Body of pancreas (tissue), 4 donors: ENCODE measurements around the gene BRCA1. TPM values are rescaled to one million over a fixed set of nuclear protein-coding genes. Genes with fewer than 3 reads are reported as not detected.

ENCODE experiments used
- ATAC-seq: fragments of 150-250 bp; one replicate; pipeline ENCODE4 v1.9.1; 2016
- DNase-seq, 4 donors: peaks; one replicate each; pipeline ENCODE4 v3.0.0-alpha.2; 2019
- H3K27ac ChIP-seq, 4 donors: fragments of 200-600 bp; sonication (generic); 1 replicate in 3 of 4; 2 replicates in 1 of 4; pipeline versions ENCODE4 v1.5.1 to v1.6.1; 2016 to 2019; ENCODE audit warnings: mild to moderate bottlenecking in 1 of 4, mixed read lengths in 1 of 4, moderate library complexity in 1 of 4
- H3K27me3 ChIP-seq, 2 donors: fragments of 200-600 bp; sonication (generic); one replicate each; pipeline ENCODE4 v1.6.0; 2016; ENCODE audit warnings: mild to moderate bottlenecking in 1 of 2
- H3K36me3 ChIP-seq, 2 donors: fragments of 200-600 bp; sonication (generic); replicated peaks in 1 of 2; 2 replicates each; pipeline ENCODE4 v1.5.1; 2016; ENCODE audit warnings: low read depth in 2 of 2; ENCODE audit not compliant: insufficient read depth in 1 of 2
- H3K4me1 ChIP-seq: fragments of 200-600 bp; sonication (generic); one replicate; pipeline ENCODE4 v1.6.0; 2016
- H3K4me3 ChIP-seq, 2 donors: fragments of 200-600 bp; sonication (generic); 1 replicate in 1 of 2; 2 replicates in 1 of 2; pipeline ENCODE4 v1.5.1; 2016 to 2019
- H3K9me3 ChIP-seq, 3 donors: fragments of 200-600 bp; sonication (generic); 1 replicate in 2 of 3; 2 replicates in 1 of 3; pipeline ENCODE4 v1.5.1; 2016
- POLR2A ChIP-seq, 3 donors: fragments of 450-650 bp; IDR thresholded peaks; one replicate each; pipeline ENCODE4 v1.6.1; 2016; ENCODE audit warnings: antibody characterized with exemption in 3 of 3, mild to moderate bottlenecking in 2 of 3
- WGBS, 2 donors: methylation state at CpG; one replicate each; pipeline ENCODE4 v1.1.5; 2017; 5-methylcytosine and 5-hydroxymethylcytosine counted together
- intact Hi-C: fragments of 100-400 bp; cut with DNase I; formaldehyde crosslinking; loops from one replicate; pipeline ENCODE4 v1.15.1; 2023
- total RNA-seq, 2 donors: library from RNA; depleted of rRNA; stranded (reverse); fragments of >200 nt; gene quantifications; one replicate each; pipeline ENCODE4 v1.1.0, GENCODE V29; 2016
- TF ChIP-seq, protein P1 (sequence below), 7 experiments: fragments of 450-650 bp in 4 of 7; fragments of 200-600 bp in 3 of 7; sonication (generic) in 3 of 7; IDR thresholded peaks; one replicate each; pipeline ENCODE4 v1.5.1; 2016 to 2019; ENCODE audit warnings: antibody characterized with exemption in 7 of 7

BRCA1 gene
- total RNA-seq, 2 donors from 2014 or later, result 2.6 to 7.6 TPM

DNA sequence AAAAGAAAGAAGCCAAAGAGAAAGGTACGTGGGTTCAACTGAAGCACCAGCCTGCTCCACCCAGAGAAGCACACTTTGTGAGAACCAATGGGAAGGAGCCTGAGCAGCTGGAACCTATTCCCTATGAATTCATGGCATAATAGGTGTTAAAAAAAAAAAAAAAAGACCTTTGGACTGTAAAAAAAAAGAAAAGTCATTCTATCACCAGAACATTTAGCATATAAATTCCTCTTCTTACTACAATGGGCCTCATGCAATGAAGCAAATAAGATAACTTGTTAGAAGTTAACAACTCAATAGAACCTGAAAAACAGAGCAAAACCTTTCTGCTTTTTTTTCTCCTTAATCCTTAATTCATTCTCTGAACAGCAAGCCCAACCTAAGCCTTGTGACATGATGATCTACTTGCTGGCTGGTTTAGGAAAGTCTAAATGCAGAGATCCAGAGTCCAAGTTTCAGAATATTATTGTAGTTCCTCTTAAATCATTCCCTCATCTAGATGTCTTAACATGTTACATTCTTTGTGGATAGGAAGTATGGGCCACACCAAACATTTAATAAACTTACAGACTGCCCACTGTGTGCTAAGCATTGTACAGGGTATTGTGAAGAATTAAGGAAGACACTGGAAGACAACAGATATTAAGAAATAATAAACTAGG lies 45.4 kb downstream of the BRCA1 start:
- Histone ChIP-seq H3K4me3 (no peak overlapping the region), H3K27ac (no peak overlapping the region), H3K27me3 (no peaks in the 10 kb centered on the region), H3K9me3 (no peaks in the 10 kb centered on the region), H3K36me3 (no peaks in the 10 kb centered on the region), H3K4me1 (peaks cover 10% of the 10 kb centered on the region)
- 75 to 76% methylated on average over 1 of the region's 1 CpG for WGBS, 2 donors
- intact Hi-C loops, result no loop called here
- TF ChIP-seq POLR2A (IDR thresholded peaks at IDR 0.05), result no peak
- TF ChIP-seq, protein P1, sequence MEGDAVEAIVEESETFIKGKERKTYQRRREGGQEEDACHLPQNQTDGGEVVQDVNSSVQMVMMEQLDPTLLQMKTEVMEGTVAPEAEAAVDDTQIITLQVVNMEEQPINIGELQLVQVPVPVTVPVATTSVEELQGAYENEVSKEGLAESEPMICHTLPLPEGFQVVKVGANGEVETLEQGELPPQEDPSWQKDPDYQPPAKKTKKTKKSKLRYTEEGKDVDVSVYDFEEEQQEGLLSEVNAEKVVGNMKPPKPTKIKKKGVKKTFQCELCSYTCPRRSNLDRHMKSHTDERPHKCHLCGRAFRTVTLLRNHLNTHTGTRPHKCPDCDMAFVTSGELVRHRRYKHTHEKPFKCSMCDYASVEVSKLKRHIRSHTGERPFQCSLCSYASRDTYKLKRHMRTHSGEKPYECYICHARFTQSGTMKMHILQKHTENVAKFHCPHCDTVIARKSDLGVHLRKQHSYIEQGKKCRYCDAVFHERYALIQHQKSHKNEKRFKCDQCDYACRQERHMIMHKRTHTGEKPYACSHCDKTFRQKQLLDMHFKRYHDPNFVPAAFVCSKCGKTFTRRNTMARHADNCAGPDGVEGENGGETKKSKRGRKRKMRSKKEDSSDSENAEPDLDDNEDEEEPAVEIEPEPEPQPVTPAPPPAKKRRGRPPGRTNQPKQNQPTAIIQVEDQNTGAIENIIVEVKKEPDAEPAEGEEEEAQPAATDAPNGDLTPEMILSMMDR (IDR thresholded peaks at IDR 0.05), result no peak
- DNase-seq, result no peak
- no peak for ATAC-seq

GRCh38 chr17:43074869-43075268 lies 50.3 kb downstream of the BRCA1 start:
- Histone ChIP-seq H3K27me3 (no peaks in the 10 kb centered on the region), H3K4me1 (no peaks in the 10 kb centered on the region), H3K9me3 (no peaks in the 10 kb centered on the region), H3K4me3 (no peak overlapping the region), H3K36me3 (no peaks in the 10 kb centered on the region), H3K27ac (no peak overlapping the region)
- intact Hi-C loops, result no loop called here
- TF ChIP-seq, protein P1 (IDR thresholded peaks at IDR 0.05), result no peak
- TF ChIP-seq POLR2A (IDR thresholded peaks at IDR 0.05), result no peak
- no peak for ATAC-seq
- WGBS, 2 donors, result 93 to 99% methylated on average over 4 of the region's 4 CpGs
- DNase-seq, result no peak

DNA sequence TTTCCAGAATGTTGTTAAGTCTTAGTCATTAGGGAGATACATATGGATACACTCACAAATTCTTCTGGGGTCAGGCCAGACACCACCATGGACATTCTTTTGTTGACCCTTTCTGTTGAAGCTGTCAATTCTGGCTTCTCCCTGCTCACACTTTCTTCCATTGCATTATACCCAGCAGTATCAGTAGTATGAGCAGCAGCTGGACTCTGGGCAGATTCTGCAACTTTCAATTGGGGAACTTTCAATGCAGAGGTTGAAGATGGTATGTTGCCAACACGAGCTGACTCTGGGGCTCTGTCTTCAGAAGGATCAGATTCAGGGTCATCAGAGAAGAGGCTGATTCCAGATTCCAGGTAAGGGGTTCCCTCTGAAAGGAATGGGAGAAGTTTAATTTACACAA lies 54.3 kb downstream of the BRCA1 start:
- Histone ChIP-seq H3K9me3 (no peaks in the 10 kb centered on the region), H3K4me1 (no peaks in the 10 kb centered on the region), H3K27me3 (no peaks in the 10 kb centered on the region), H3K27ac (no peak overlapping the region), H3K4me3 (no peak overlapping the region), H3K36me3 (no peaks in the 10 kb centered on the region)
- TF ChIP-seq, protein P1 (IDR thresholded peaks at IDR 0.05), result no peak
- no peak for TF ChIP-seq POLR2A (IDR thresholded peaks at IDR 0.05)
- intact Hi-C loops, result no loop called here
- ATAC-seq, result no peak
- DNase-seq, result no peak
- 41 to 81% methylated on average over 1 of the region's 1 CpG for WGBS, 2 donors

- intact Hi-C loops, result no loop called here
Measured at GRCh38 chr17:43070257-43070656, 54.9 kb downstream of the BRCA1 start.

More at GRCh38 chr17:43070257-43070656, 54.9 kb downstream of the BRCA1 start:
- no peak for TF ChIP-seq POLR2A (IDR thresholded peaks at IDR 0.05)
- TF ChIP-seq, protein P1 (IDR thresholded peaks at IDR 0.05), result no peak
- no peak overlapping the region for H3K27ac ChIP-seq
- no peaks in the 10 kb centered on the region for H3K36me3 ChIP-seq
- DNase-seq (no peak), ATAC-seq (no peak)
- H3K4me3 ChIP-seq, result no peak overlapping the region
- no peaks in the 10 kb centered on the region for H3K27me3 ChIP-seq
- H3K4me1 ChIP-seq, result no peaks in the 10 kb centered on the region
- H3K9me3 ChIP-seq, result no peaks in the 10 kb centered on the region
- 82 to 90% methylated on average over 1 of the region's 1 CpG for WGBS, 2 donors
